ENCODE data around the gene MYH13.

- TF ChIP-seq SUZ12 (IDR thresholded peaks at IDR 0.05; ENCODE audit: extremely low read depth, insufficient read depth, insufficient read length) (no peak), ZNF274 (IDR thresholded peaks at IDR 0.05; ENCODE audit: low read depth, low read length) (no peak), YY1 (IDR thresholded peaks at IDR 0.05; ENCODE audit: insufficient read depth, insufficient read length) (no peak)
Measured at GRCh38 chr17:10420811-10421210, 48.0 kb upstream of the MYH13 start.
